GM23248 (cell line): ENCODE results near the gene FBLIM1.

Source experiments
- EZH2 ChIP-seq: fragments of 200-600 bp; sonication (generic); IDR thresholded peaks from 2 replicates; pipeline ENCODE4 v1.6.1; 2018; ENCODE audit warnings: antibody characterized with exemption, mild to moderate bottlenecking; ENCODE audit not compliant: insufficient read depth, poor library complexity, severe bottlenecking
- EZH2phosphoT487 ChIP-seq: fragments of 200-600 bp; sonication (generic); IDR thresholded peaks from 2 replicates; pipeline ENCODE4 v1.6.1; 2018; ENCODE audit warnings: antibody characterized with exemption, moderate library complexity, mild to moderate bottlenecking, low read depth; ENCODE audit not compliant: insufficient read depth

GRCh38 chr1:15726508-15726907 lies 32.1 kb upstream of the FBLIM1 start:
- TF ChIP-seq EZH2 (no peak), EZH2phosphoT487 (no peak)
